Mammary epithelial cell (primary cell): ENCODE data around the gene RBM39.
"Not testable (repeated sequence)": the region's sequence is repeated elsewhere in the genome, so short reads cannot be mapped to it uniquely, and the experiment has no call there.

Source experiments
- EZH2 ChIP-seq: IDR thresholded peaks from 2 replicates; pipeline ENCODE4 v1.6.1; 2012; ENCODE audit warnings: low read length, inconsistent platforms, borderline replicate concordance
- TF ChIP-seq, protein P1 (sequence below), 2 donors: IDR thresholded peaks in 1 of 2; conservative IDR thresholded peaks in 1 of 2; 2 replicates each; pipeline ENCODE4 v1.5.1; 2011 to 2012; ENCODE audit warnings: inconsistent platforms in 2 of 2, low read length in 2 of 2, mild to moderate bottlenecking in 2 of 2, control low read depth in 1 of 2, low read depth in 1 of 2; ENCODE audit not compliant: insufficient read depth in 1 of 2; ENCODE audit errors: extremely low read depth in 1 of 2

DNA sequence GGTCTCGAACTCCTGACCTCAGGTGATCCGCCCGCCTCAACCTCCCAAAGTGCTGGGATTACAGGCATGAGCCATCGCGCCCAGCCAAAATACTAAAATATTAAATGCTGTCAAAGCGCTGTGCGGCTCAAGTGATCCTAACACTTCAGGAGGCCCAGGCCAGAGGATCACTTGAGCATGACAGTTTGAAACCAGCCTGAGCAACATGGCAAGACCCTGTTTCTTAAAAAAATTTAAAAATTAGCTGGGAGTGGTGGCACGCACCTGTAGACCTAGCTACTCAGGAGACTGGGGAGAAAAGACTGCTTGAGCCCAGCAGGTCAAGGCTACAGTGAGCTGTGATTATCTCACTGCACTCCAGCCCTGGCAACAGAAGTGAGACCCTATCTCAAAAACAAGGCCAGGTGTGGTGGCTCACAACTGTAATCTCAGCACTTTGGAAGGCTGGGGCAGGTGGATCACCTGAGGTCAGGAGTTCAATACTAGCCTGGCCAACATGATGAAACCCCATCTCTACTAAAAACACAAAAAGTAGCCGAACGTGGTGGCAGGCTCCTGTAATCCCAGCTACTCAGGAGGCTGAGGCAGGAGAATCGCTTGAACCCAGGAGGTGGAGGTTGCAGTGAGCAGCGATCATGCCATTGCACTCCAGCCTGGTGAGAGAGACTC lies 18.3 kb downstream of the RBM39 start:
- TF ChIP-seq, protein P1, sequence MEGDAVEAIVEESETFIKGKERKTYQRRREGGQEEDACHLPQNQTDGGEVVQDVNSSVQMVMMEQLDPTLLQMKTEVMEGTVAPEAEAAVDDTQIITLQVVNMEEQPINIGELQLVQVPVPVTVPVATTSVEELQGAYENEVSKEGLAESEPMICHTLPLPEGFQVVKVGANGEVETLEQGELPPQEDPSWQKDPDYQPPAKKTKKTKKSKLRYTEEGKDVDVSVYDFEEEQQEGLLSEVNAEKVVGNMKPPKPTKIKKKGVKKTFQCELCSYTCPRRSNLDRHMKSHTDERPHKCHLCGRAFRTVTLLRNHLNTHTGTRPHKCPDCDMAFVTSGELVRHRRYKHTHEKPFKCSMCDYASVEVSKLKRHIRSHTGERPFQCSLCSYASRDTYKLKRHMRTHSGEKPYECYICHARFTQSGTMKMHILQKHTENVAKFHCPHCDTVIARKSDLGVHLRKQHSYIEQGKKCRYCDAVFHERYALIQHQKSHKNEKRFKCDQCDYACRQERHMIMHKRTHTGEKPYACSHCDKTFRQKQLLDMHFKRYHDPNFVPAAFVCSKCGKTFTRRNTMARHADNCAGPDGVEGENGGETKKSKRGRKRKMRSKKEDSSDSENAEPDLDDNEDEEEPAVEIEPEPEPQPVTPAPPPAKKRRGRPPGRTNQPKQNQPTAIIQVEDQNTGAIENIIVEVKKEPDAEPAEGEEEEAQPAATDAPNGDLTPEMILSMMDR (conservative IDR thresholded peaks at IDR 0.05 in 1 of 2, IDR thresholded peaks at IDR 0.05 in 1 of 2; ENCODE audit: extremely low read depth in 1 of 2, insufficient read depth in 1 of 2, low read depth in 1 of 2, low read length in 2 of 2) = not testable (repeated sequence)
- TF ChIP-seq EZH2 = not testable (repeated sequence)
